Stimulated activated CD8-positive, alpha-beta memory T cell treated with anti-CD3 and anti-CD28 coated beads, Interleukin-15, amount 100 ng/mL, for 1 hour (primary cell): ENCODE measurements around the gene SAMD10.

Experiments used
- DNase-seq: peaks from one replicate; pipeline ENCODE4 v3.0.0-alpha.2; 2020; ENCODE audit warnings: low read depth

The SAMD10 gene

DNA sequence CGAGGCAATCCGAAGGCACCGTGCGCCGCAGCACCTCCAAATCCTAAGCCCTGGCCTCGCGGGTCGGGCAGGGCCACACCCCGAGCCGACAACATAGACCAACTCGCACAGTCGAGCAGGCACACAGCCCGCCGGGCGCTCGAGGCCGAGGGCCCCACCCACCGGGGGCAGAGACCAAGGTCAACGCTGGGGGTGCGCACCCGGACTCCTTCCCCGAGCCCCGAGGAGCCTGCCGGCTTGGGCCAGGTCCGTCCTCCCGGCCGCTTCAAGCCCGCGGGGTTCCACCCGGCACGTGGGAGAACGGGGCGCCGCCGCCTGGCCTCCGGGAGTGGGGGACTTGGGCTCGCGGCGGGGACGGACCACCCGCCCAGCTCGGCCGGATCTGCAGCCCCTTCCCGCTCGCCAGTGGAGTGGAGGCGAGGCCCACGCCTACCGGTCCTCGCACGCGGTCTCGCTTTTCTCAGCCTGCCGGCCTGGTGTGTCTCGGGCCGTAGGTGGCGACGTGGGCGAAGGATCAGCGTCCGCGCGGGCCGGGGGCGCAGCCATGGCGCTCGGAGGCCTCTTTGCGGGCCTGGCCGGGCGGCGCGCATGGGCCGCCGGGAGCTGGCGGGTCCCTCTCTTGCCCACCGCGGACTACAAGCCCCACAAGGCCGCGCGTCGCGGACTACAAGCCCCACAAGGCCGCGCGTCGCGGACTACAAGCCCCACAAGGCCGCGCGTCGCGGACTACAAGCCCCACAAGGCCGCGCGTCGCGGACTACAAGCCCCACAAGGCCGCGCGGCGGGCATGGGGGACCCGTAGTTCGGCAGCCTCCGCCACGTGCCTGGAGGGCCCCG lies 23.4 kb downstream of the SAMD10 start, which contains the start of gene UCKL1:
UCKL1 (minus strand) TSS at position 590 of the 837 bp plus-strand sequence; CDS start at position 546, 44 bp downstream.
- peak; percentile 70 for DNase-seq

DNA sequence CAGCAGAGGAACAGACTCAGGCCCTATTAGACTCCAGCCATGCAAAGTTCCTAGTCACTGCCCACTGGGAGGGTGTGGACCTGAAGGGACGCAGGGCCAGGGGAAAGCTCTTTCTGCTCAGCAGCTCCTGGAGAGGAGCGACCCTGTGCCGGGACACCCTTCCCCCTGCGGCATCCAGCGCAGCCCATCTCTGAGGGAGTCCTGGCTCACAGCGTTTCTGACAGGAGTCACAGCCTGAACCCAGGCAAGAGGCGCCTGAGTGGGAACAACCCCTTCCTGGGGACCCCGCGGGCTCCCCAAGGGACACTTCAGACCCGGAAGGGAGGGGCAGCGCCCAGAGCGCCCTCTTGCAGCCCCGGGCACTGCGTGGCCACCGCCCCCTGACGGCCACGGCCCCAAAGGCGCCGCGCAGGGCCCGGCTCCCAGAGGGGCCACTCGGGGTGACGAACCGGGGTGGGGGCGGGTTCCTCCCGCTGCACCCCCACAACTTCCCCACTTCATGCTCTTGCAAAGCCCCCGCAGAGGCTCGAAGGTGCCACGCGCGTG lies 24.1 kb downstream of the SAMD10 start:
- DNase-seq = no peak

DNA sequence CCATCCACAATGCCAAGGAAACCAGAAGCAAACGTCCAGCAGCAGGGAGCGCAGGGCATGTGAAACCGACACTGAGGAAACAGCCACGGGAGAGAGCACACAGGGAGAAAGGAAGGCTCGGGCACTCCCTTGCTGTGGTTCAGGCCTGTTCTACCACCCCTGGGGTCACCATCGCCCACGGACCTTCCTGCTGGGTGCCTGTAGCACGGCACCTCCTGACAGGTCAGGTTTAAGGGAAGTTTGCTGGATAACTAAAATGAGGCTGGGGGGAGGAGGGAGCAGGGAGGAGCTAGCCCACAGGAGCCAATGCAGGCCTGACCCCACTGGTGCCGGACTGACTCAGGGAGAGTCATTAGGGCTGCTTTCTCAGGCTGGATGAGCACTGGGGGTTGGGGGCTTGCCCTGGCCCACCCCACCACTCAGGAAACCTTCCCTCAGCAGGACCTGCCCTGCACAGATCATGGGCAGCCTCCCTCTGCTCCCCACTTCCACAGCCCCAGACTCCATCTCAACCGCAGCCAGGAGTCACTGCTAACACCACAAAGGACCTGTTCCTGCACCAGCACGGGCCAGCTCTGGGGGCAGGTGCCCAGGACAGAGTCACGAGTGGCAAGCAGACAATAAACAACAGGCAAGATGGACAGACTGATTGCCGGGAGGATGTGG lies 25.5 kb downstream of the SAMD10 start:
- DNase-seq = no peak

DNA sequence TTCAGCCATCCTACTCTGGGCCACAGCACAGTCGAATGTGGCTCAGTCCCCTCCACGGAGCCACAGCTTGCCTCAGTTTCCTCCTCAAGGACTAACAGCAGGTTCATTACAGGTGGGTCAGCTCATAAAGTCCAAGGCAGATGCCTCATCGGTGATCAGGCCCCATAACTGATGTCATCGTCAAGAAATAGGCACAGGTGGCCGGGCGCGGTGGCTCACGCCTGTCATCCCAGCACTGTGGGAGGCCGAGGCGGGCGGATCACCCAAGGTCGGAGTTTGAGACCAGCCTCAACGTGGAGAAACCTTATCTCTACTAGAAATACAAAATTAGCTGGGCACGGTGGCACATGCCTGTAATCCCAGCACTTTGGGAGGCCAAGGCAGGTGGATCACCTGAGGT lies 26.7 kb downstream of the SAMD10 start:
- DNase-seq = no peak

DNA sequence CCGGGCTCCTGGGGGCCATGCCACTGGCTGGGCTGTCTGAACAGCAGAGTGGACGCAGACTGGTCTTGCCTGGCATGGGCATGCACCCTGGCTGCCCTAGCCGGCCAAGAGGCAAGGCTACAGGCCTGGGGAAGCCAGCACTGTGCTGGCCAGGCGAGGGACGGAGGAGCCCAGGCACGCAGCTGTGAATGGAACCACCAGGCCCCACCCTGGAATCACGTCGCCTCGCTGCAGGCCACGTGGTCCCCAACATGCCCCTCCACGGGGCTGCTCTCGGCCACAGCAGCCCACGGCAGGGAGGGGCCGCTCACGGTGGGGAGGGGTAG lies 27.3 kb downstream of the SAMD10 start:
- no peak for DNase-seq

DNA sequence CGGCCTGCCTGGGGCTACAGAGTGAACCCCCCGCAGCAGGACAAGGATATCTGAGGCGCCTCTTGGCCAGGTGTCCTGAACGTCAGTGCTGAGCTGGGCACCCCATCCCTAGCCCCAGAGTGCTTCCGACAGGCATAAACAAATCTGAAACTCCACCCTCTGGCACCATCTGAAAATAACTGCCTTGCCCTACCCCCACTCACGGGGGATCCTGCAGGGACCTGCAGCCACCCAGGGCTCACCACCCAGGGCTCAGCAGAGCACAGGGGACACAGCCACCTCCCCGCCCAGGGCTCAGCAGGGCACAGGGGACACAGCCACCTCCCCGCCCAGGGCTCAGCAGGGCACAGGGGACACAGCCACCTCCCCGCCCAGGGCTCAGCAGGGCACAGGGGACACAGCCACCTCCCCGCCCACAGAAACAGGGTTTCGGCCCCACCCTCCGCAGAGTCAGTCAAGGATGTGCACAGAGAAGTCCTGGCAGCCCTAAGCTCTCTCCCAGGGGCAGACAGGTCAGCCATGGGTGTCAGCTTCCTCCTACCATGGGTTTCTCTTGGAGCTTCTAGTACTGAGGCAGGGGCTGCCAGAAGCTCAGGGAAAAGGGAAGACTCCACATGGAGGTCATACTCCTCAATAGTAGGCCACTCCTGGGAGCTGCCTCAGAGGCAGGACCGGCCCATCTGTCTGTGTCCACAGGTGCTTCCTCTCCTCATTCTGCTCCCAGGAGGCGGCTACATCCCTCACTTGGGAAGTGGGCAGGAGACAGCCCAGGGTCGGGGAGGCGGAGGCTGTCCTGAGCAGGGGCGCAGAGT lies 27.8 kb downstream of the SAMD10 start:
- DNase-seq = no peak

DNA sequence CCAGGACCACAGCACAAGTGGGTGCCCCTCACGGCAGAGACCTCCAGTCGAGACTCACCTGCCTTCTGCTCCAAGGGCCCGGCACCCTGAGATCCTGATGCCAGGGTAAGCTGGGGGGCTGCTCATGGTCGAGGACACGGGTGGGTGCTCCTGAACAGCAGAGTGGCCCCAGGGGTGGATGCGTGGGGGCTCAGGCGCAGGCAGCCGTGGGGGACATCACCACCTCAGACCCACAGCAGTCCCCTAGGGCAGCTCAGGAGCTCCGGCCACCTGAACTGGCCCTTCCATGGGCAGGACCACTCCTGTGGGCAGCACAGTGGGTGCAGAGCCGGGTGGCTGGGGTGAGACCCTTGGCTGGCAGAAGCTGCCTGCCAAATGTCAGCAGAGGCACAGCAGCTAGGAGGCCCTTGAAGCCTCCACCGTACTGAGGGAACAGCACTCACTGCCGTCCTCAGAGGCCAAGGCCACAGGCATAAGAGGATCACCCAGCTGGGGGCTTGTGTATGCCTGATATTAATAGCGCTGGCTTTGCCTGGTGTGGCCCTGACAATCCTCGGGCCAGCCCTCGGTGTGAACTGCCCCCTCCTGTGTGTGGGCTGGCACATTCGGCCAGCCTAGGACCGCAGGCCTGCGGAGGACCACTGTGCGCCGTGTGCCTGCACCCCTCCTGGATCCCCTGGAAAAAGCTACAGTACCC lies 28.6 kb downstream of the SAMD10 start:
- DNase-seq = no peak

DNA sequence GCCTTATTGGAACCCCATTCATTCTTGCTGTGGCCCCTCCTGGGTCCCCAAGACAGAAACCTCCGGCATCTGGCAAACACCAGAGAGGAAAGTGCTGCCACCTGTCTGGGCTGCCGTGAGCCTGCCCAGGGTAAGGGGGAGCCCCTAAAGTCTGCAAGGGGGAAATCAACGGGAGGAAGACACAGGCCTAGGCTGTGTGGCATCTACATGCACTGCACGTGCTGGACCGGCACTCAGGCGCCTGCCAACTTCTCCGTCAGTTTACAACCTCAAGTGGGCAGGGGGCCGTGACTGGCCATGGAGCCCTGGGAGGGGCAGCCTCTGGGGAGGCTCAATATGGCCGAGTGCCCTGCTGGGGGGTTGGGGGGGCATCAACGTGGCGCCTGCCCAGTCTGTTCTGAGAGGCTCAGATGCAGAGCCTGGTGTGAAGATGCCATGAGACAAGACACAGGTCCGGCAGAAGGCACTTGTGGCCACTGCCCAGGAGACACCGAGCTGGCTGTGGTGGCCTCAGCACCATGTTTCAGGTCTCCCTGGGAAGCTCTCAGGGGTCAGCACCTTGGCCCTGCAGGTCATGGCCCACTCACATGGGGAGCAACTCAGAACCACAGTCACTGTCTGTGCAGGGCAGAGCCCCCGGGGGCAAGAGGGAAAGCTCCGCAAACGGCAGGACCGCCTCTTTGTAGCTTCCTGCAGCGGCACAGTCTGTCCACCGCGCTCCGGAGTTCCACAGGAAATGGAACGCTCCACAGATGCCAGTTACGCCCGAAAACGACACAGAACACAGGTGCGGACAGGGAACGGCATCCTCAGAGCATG lies 31.6 kb downstream of the SAMD10 start:
- no peak for DNase-seq

DNA sequence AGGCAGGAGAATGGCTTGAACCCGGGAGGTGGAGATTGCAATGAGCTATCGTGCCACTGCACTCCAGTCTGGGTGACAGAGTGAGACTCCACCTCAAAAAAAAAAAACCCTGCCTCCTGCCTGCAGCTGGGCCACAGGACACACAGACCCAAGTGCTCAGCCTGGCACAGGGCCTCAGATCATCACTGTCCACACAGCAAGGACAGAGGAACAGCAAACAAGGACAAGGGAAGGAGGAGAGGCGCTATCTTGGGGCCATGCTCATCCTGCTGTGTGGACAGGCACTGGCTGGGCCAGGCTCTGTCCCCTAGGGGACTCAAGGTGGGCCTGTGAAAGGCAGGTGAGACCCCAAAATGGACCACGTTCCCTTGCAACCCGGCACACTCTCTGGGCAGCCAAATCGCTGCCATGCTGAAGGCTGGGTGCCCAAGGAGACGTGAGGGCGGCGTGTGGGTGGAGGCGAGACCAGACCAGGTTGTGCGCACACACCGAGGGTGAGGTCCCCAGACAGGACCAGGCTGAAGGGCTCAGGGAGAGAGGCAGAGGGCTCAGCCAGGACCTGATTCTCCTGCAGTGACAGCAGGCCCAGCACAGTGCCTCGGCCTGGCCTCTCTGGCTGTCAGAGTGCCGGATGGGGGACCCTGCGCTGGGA lies 32.3 kb downstream of the SAMD10 start:
- DNase-seq = no peak

DNA sequence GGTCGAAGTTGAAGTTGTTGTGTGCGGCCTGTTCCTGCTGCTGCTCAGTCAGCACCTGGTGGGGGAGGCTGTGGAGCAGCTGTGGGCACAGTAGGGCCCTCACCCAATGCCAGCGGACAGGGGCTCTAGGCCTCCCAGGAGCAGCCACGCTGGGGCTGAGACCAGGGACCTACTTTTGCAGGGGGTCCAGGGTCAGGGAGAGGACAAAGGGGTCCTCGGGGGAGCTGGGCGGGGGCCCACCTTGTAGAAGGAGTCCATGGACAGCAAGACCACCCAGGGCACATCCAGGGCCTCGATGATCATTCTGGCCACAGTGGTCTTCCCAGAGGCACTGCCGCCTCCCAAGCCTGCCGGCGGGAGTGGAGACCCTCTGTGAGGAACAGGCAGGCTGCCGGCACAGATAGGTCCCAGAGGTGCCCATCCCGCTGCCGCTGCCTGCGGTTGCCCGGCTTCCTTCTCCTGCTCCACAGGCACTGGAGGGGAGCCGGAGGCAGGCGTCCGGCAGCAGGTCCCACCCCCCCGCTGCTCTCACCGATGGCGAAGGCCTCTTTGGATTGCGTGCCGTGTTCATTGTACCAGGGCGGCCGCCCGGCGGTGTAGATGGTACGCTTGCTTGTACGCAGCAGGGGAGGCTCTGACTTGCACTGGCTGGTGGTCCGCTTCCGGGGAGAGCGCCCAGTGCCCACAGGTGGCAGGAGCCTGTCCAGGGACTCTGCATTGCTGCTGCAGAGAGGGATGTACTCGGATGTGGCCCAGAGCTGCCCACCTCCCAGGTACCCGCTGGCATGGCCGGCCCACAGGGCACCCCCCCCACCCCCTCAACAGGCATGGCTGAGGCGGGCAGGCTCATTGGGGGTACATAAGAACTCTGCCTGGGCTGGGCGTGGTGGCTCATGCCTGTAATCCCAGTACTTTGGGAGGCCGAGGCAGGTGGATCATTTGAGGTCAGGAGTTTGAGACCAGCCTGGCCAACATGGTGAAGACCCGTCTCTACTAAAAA lies 33.2 kb downstream of the SAMD10 start:
- DNase-seq = no peak

DNA sequence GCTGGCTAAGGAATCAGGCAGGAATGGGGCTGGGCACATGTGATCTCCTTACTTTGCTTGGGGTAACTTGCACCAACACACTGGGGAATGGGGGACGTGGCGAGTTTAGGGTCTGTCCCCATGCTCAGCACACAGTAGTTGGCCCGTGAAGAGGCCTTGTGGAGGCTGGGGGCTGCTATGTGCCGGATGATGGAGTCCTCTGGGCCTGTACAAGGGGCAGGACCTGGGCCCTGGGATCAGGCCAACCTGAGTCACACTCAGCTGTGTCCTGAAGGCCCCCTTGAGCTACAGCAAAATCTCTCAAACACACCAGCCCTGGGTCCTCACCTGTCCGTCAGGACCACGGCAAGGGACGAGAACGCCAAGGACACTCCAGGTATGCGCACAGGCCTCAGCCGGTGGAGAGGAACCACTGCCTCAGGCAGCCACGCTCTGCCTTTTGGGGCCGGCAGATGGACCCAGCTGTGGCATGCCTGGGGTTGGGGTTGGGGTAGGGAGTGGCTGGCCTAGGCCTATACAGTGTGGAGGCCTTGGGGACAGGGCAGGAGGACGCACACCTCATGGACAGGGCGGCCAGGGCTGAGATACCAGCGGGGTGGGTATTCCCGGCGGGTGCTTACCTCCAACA lies 34.3 kb downstream of the SAMD10 start:
- DNase-seq = no peak

DNA sequence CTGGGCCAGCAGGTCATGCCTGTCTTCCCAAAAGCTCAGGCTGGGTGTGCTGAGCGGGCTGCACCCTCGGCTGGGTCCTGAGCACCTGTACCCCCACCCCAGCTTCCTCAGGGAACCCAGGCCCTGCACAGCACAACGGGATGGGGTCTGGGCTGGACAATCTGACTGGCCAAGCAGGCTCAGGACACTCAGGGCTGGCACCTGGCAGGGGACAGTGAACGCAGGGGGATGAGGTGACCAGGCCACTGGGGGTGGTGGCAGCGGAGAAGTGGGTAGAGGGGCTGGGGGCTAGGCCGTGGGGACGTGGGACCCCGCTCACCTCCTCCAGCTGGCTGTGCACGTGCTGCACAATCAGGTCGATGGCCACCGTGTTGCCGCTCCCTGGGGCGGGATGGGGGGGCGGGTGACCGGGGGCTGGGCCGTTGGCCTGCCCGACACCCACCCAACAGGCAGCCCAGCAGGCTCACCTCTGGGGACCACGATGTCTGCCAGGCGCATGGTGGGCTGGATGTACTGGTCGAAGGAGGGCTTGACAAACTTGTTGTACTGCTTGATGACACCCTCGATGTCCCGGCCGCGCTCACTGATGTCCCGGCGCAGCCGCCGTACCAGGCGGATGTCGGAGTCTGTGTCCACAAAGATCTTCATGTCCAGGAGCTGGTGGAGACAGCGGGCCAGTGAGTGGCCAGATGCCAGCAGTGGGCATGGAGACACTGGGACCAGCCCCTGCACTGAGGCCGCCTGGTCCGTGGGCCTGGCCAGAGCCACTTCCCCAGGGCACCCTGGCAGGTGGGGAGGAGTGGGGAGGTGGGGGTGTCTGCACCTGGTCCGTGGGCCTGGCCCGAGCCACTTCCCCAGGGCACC lies 35.1 kb downstream of the SAMD10 start:
- DNase-seq = no peak

DNA sequence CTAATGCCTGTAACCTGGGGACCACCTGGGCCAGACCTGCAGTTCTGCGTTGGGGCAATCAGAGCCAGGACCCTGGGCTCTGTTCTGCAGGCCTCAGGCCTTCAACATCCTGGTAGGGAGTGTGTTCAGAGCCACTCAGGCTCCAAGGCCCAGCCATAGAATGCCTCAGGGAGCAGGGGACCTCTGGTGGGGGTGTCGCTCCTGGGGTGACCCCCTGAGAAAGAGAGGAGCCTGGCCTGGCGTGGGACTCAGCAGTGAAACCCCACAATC lies 35.7 kb downstream of the SAMD10 start:
- DNase-seq = no peak

DNA sequence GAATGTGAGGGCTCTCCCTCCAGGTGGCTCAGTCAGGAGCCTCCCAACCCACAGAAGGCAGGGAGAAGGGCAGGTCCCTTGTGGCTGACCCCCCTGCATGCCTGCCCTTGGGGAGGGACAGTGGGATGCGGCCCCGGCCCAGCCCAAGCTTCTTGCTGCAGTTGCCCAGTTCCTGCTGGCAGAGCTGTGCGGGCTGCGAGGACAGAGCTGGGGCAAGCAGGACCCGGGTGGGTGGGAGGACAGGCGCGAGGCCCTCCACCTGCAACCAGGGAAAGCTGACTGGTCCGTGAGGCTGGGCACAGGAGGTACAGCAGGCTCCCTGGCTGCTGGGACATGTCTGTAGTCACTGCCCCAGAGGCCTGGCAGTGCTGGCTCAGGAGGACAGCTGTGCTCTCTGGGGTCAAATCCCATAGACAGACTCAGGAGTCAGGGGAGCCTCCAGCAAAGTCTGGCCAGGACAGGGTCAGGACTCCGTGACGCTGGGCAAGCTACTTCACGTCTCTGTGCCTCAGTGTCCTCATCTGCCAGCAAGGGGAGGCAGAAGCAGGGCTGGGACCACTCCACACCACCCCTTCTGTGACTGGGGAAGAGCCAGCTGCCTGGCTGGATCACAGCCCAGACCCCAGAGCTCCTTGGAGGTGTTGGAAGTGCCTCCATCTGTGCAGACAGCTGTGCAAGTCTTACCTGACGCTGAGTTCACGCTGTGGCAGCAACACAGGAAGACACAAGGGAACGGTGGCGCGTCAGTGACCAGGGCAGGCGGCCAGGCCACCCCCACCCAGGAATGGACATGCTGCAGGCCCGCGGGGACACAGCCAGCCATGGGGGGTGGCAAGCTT lies 36.3 kb downstream of the SAMD10 start:
- no peak for DNase-seq

DNA sequence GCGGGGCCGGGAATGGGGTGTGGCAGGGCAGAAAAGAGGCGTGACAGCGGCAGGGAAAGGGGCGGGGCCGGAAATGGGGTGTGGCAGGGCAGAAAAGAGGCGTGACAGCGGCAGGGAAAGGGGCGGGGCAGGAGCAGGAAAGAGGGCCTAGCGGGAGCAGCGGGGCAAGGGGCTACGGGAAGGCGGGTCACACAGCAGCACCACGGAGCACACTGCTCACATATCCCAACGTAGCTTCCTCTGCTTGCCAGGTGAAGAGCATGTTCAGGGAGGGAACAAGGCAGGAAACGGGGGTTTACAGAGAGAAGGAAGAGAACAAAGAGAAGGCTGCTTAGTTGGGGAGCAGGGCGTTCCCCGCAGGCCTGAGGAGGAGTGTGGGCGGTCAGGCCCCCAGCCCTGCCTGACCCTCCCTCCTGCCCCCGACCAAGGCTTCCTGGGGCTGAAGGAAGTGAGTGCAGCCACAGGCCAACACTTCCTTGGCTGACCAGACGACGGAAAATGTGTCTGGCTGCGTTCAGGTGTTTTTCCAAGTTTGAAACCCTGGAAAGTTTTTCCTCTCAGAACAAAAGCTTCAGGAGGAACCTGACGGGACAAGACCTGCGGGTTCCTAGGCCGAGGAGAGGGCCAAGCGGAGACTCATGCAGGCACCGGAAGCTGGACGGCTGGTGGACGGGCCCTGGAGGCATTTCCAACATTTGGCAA lies 37.0 kb downstream of the SAMD10 start:
- DNase-seq = no peak

DNA sequence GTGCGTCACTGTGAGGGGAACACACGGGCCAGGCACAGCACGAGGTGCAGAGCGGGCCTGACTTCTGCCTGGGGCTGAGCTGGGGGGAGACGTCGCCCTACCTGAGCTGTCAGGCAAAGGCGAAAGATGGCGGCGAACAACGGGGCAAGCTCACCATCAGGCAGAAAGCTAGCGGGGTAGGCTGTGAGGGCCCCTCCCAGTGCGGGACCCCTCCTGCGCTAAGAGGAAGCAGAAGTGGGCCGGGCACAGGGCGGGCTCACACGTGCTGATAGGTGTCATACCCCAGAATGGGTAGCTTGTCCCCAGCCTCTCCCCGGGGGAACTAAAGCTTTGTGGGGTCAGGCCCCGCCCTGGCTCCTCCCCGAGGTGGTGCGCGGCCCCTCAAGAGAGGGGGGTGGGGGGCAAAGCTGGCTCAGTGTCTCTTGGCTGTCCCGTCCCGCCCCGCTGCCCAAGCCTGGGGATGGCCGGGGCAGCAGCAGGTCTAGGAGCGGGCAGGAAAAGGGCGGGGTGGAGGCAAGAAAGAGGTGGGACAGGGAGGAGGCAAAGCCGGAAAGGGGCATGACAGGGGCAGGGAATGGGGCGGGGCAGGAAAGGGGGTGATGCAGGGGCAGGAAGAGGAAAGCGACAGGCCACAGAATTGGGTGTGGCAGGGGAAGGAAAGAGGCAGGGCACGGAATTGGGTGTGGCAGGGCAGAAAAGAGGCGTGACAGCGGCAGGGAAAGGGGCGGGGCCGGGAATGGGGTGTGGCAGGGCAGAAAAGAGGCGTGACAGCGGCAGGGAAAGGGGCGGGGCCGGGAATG lies 38.0 kb downstream of the SAMD10 start:
- no peak for DNase-seq
